ENCODE results near the gene NRG3.

Gene NRG3

GRCh38 chr10:82736305-82736704 is 861.3 kb downstream of the NRG3 start:
- no peak for DNase-seq (ENCODE audit: low read depth)
- H3K4me3 ChIP-seq (ENCODE audit: low read depth, low read length): no peak overlapping the region
- TF ChIP-seq CTCF (conservative IDR thresholded peaks at IDR 0.05; ENCODE audit: low read depth, low read length): no peak

- DNase-seq (ENCODE audit: low read depth): no peak
- H3K4me3 ChIP-seq (ENCODE audit: low read depth, low read length): no peak overlapping the region
- TF ChIP-seq CTCF (conservative IDR thresholded peaks at IDR 0.05; ENCODE audit: low read depth, low read length): no peak
These were observed 862.6 kb downstream of the NRG3 start for GRCh38 chr10:82737549-82737948.

GRCh38 chr10:82738592-82738991 is 863.6 kb downstream of the NRG3 start:
- DNase-seq (ENCODE audit: low read depth): no peak
- TF ChIP-seq CTCF (conservative IDR thresholded peaks at IDR 0.05; ENCODE audit: low read depth, low read length): no peak
- no peak overlapping the region for H3K4me3 ChIP-seq (ENCODE audit: low read depth, low read length)

GRCh38 chr10:82742478-82742877 is 867.5 kb downstream of the NRG3 start:
- no peak overlapping the region for H3K4me3 ChIP-seq (ENCODE audit: low read depth, low read length)
- no peak for TF ChIP-seq CTCF (conservative IDR thresholded peaks at IDR 0.05; ENCODE audit: low read depth, low read length)
- peak; percentile 39 for DNase-seq (ENCODE audit: low read depth)

- DNase-seq (ENCODE audit: low read depth): no peak
- no peak for TF ChIP-seq CTCF (conservative IDR thresholded peaks at IDR 0.05; ENCODE audit: low read depth, low read length)
- H3K4me3 ChIP-seq (ENCODE audit: low read depth, low read length): no peak overlapping the region
These were observed 867.9 kb downstream of the NRG3 start for GRCh38 chr10:82742898-82743297.

GRCh38 chr10:82750538-82750937 is 875.5 kb downstream of the NRG3 start:
- no peak for DNase-seq (ENCODE audit: low read depth)
- TF ChIP-seq CTCF (conservative IDR thresholded peaks at IDR 0.05; ENCODE audit: low read depth, low read length): no peak
- no peak overlapping the region for H3K4me3 ChIP-seq (ENCODE audit: low read depth, low read length)

GRCh38 chr10:82757397-82757796 is 882.4 kb downstream of the NRG3 start:
- TF ChIP-seq CTCF (conservative IDR thresholded peaks at IDR 0.05; ENCODE audit: low read depth, low read length): no peak
- DNase-seq (ENCODE audit: low read depth): no peak
- no peak overlapping the region for H3K4me3 ChIP-seq (ENCODE audit: low read depth, low read length)

Data from choroid plexus epithelial cell (primary cell).